IMR-90 (cell line): ENCODE results near the gene RNF225. TPM values are rescaled to one million over a fixed set of nuclear protein-coding genes. Genes with fewer than 3 reads are reported as not detected.

Experiments used
- ATAC-seq: fragments of 200-7000 bp; cut with Tn5 transposase; 2 replicates; pipeline ENCODE4 v1.9.1; 2020; ENCODE audit warnings: low read depth, mild to moderate bottlenecking, moderate library complexity
- BruUV-seq: library from RNA; stranded (reverse); fragments of 400-500 nt; replicated peaks from 2 replicates; lab custom pipeline; 2021; lab: Mats Ljungman, UMichigan
- CTCF ChIA-PET: fragments of 300-600 bp; formaldehyde crosslinking; extraction: SDS; loops from one replicate; lab custom pipeline; 2021; ENCODE audit warnings: antibody characterized with exemption; lab: Yijun Ruan, JAX
- POLR2A ChIA-PET: fragments of 300-600 bp; sonication (Branson Sonifier 250); formaldehyde crosslinking; loops from one replicate; lab custom pipeline; 2022; ENCODE audit warnings: antibody characterized with exemption; ENCODE audit not compliant: unreplicated experiment; lab: Charles Lee
- DNase-seq: peaks from one replicate; pipeline ENCODE4 v3.0.0; 2013
- H2AFZ ChIP-seq: replicated peaks from 2 replicates; pipeline ENCODE3; 2013; ENCODE audit warnings: low read length, mild to moderate bottlenecking; ENCODE audit not compliant: poor library complexity
- H2AK5ac ChIP-seq: 2 replicates; pipeline ENCODE4 v1.6.1; 2013; ENCODE audit warnings: low read depth, low read length, inconsistent platforms
- H2AK9ac ChIP-seq: replicated peaks from 2 replicates; pipeline ENCODE3; 2013; ENCODE audit warnings: mild to moderate bottlenecking, low read depth, low read length, moderate library complexity; ENCODE audit not compliant: poor library complexity
- H2BK120ac ChIP-seq: 2 replicates; pipeline ENCODE4 v1.6.1; 2013; ENCODE audit warnings: low read depth, low read length, inconsistent platforms
- H2BK15ac ChIP-seq: 3 replicates; pipeline ENCODE4 v1.6.1; 2013; ENCODE audit warnings: low read depth, low read length, inconsistent platforms
- H2BK20ac ChIP-seq: 2 replicates; pipeline ENCODE4 v1.6.1; 2013; ENCODE audit warnings: low read depth, mild to moderate bottlenecking, inconsistent platforms, low read length, moderate library complexity
- H2BK5ac ChIP-seq: 2 replicates; pipeline ENCODE4 v1.6.1; 2013; ENCODE audit warnings: mild to moderate bottlenecking, low read depth, low read length, inconsistent platforms; ENCODE audit not compliant: poor library complexity, severe bottlenecking
- H3K14ac ChIP-seq: replicated peaks from 2 replicates; pipeline ENCODE4 v1.6.1; 2013; ENCODE audit warnings: low read depth, low read length, inconsistent platforms
- H3K18ac ChIP-seq: 2 replicates; pipeline ENCODE4 v1.6.1; 2013; ENCODE audit warnings: low read depth, low read length, control low read depth
- H3K23ac ChIP-seq: 2 replicates; pipeline ENCODE4 v1.6.1; 2013; ENCODE audit warnings: low read depth, low read length, inconsistent platforms
- H3K27ac ChIP-seq: 2 replicates; pipeline ENCODE4 v1.5.1; 2013; ENCODE audit warnings: mild to moderate bottlenecking, control low read depth, low read length; ENCODE audit not compliant: insufficient read depth
- H3K27me3 ChIP-seq: 2 replicates; pipeline ENCODE4 v1.6.1; 2013; ENCODE audit warnings: low read length; ENCODE audit not compliant: control insufficient read depth, insufficient read depth
- H3K36me3 ChIP-seq: 2 replicates; pipeline ENCODE4 v1.6.1; 2013; ENCODE audit warnings: low read length, mixed read lengths; ENCODE audit not compliant: control insufficient read depth, insufficient read depth
- H3K4ac ChIP-seq: 2 replicates; pipeline ENCODE4 v1.6.1; 2013; ENCODE audit warnings: low read depth, low read length, inconsistent platforms
- H3K4me1 ChIP-seq: 2 replicates; pipeline ENCODE4 v1.6.1; 2013; ENCODE audit warnings: low read length, mixed read lengths; ENCODE audit not compliant: control insufficient read depth, insufficient read depth
- H3K4me2 ChIP-seq: 2 replicates; pipeline ENCODE4 v1.6.1; 2013; ENCODE audit warnings: low read depth, mild to moderate bottlenecking, control low read depth, low read length, moderate library complexity
- H3K4me3 ChIP-seq: 2 replicates; pipeline ENCODE4 v1.5.1; 2013; ENCODE audit warnings: low read depth, mild to moderate bottlenecking, control low read depth, low read length, moderate library complexity; ENCODE audit not compliant: insufficient read depth
- H3K56ac ChIP-seq: 2 replicates; pipeline ENCODE4 v1.6.1; 2013; ENCODE audit warnings: low read length, inconsistent platforms; ENCODE audit not compliant: insufficient read depth; ENCODE audit errors: extremely low read depth
- H3K79me1 ChIP-seq, 2 experiments: 2 replicates each; pipeline ENCODE4 v1.6.1; 2013; ENCODE audit warnings: low read length in 2 of 2, inconsistent platforms in 1 of 2, low read depth in 1 of 2
- H3K9ac ChIP-seq: 2 replicates; pipeline ENCODE4 v1.6.1; 2013; ENCODE audit warnings: low read depth, low read length, control low read depth
- H3K9me1 ChIP-seq: 2 replicates; pipeline ENCODE4 v1.6.1; 2013; ENCODE audit warnings: low read length, inconsistent platforms; ENCODE audit not compliant: insufficient read depth
- H3K9me3 ChIP-seq: 2 replicates; pipeline ENCODE4 v1.6.1; 2013; ENCODE audit warnings: low read length; ENCODE audit not compliant: control insufficient read depth, insufficient read depth
- H4K20me1 ChIP-seq: 2 replicates; pipeline ENCODE4 v1.6.1; 2013; ENCODE audit warnings: low read length, inconsistent platforms; ENCODE audit not compliant: insufficient read depth
- H4K5ac ChIP-seq: 2 replicates; pipeline ENCODE4 v1.6.1; 2013; ENCODE audit warnings: mild to moderate bottlenecking, low read depth, low read length, control low read depth
- H4K8ac ChIP-seq, 2 experiments: 2 replicates each; pipeline ENCODE4 v1.6.1; 2013; ENCODE audit warnings: low read depth in 2 of 2, low read length in 2 of 2, control low read depth in 1 of 2, inconsistent platforms in 1 of 2
- H4K91ac ChIP-seq: 2 replicates; pipeline ENCODE4 v1.6.1; 2013; ENCODE audit warnings: low read depth, low read length, inconsistent platforms; ENCODE audit not compliant: insufficient read depth
- CHD1 ChIP-seq: IDR thresholded peaks from 2 replicates; pipeline ENCODE4 v1.6.1; 2012; ENCODE audit warnings: low read depth, low read length, improper control_type of control experiment
- MAFK ChIP-seq: IDR thresholded peaks from 2 replicates; pipeline ENCODE4 v1.6.1; 2012; ENCODE audit warnings: low read depth, low read length, improper control_type of control experiment
- MAZ ChIP-seq: IDR thresholded peaks from 2 replicates; pipeline ENCODE4 v1.6.1; 2012; ENCODE audit warnings: low read depth, mild to moderate bottlenecking, low read length, improper control_type of control experiment, moderate library complexity, borderline replicate concordance
- NFE2L2 ChIP-seq: fragments of 150-350 bp; IDR thresholded peaks from 2 replicates; pipeline ENCODE4 v1.6.1; 2016; ENCODE audit warnings: low read depth, mild to moderate bottlenecking, low read length
- POLR2A ChIP-seq: IDR thresholded peaks from 2 replicates; pipeline ENCODE4 v1.6.1; 2012; ENCODE audit warnings: mild to moderate bottlenecking, low read depth, low read length
- RAD21 ChIP-seq: IDR thresholded peaks from 2 replicates; pipeline ENCODE4 v1.6.1; 2012; ENCODE audit warnings: low read length, improper control_type of control experiment
- RFX5 ChIP-seq: IDR thresholded peaks from 2 replicates; pipeline ENCODE4 v1.8.0; 2012; ENCODE audit warnings: low read depth, mild to moderate bottlenecking, low read length, moderate library complexity
- SMC3 ChIP-seq: fragments of 150-350 bp; IDR thresholded peaks from 2 replicates; pipeline ENCODE4 v1.6.1; 2016; ENCODE audit warnings: low read depth, mild to moderate bottlenecking, antibody characterized with exemption, low read length, moderate library complexity
- WGBS, 2 experiments: methylation state at CpG; one replicate each; pipeline versions ENCODE4 v1.1.5 to v1.1.7; 2013; ENCODE audit warnings: missing lambda C conversion rate in 2 of 2; ENCODE audit not compliant: insufficient read length in 1 of 2; ENCODE audit errors: extremely low coverage in 2 of 2; 5-methylcytosine and 5-hydroxymethylcytosine counted together
- dilution Hi-C: fragments of 300-500 bp; cut with HindIII; formaldehyde crosslinking; loops from one replicate; pipeline ENCODE4 v1.14.3; 2018; ENCODE audit warnings: low sequenced_read_pairs; ENCODE audit not compliant: unreplicated experiment
- in situ Hi-C: fragments of 300-500 bp; cut with MboI; formaldehyde crosslinking; loops from 3 replicates; pipeline ENCODE4 v1.14.3; 2019; ENCODE audit warnings: low sequenced_read_pairs, inconsistent platforms, mixed read lengths
- intact Hi-C: fragments of 100-400 bp; cut with micrococcal nuclease; formaldehyde crosslinking; loops from 2 replicates; pipeline ENCODE4 v1.10.0; 2022
- polyA plus RNA-seq, 3 experiments: library from polyadenylated mRNA; depleted of rRNA; stranded (reverse); fragments of >200 nt; gene quantifications; 2 replicates each; pipeline ENCODE4 v1.2.3, GENCODE V29; 2012; ENCODE audit warnings: low replicate concordance in 1 of 3
- total RNA-seq: library from RNA; depleted of rRNA; stranded (reverse); fragments of >200 nt; gene quantifications from 2 replicates; pipeline ENCODE4 v1.2.3, GENCODE V29; 2012
- TF ChIP-seq, protein P1 (sequence below): conservative IDR thresholded peaks from 2 replicates; pipeline ENCODE4 v1.5.1; 2012; ENCODE audit warnings: mild to moderate bottlenecking, low read depth, low read length, improper control_type of control experiment

RNF225 gene
- total and polyA plus RNA-seq, 2 of the 4 experiments (the other 2 are of a cell fraction), result 0.10 TPM; not detected in 1

DNA sequence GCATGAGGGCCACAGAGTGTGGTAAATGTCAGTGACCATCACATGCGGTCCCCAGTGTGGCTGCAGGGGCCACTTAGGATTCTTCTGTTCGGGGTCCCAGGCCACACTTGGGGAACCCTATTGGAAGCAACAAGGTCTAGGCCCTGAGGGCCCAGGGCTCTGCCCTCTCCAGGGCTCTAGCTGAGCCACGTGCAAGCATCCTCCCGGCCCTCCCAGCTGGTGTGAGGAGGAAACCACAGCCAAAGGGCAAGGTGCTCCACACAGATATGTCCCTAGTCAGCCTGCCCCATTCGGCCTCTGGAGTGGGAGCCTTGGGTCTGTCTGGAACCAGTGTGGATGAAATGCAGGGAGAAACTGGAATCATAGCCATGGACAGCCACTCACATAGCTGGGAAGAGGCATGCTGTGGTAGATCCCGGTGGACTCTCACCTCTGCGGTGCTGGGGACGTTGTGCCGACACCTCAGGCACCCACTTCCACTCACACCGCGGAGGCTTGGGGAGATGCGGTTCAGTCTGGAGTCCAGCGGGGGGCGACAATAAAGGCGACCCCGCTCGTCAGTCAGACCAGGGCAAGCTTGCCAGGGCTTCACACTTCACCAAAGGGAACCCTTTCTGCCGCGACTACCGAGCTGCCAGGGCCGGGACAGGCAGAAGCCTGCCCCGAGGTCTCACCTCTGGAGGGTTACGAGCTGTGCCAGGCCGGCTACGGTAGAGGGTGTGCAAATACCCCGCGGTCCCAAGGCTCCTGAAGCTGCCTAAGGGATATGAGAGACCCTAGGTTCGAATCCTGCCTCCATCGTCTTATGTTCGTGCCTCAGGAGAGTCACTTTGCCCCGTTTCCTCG is 28.6 kb upstream of the RNF225 start:
- 86% methylated on average over 8 of the region's 32 CpGs; no CpG with 5 or more reads in 1 of the 2 experiments for WGBS, 2 experiments
- CTCF ChIA-PET, result no interaction called here
- no peak overlapping the region for H3K4me3 ChIP-seq
- ATAC-seq, result no peak
- no peak overlapping the region for H4K5ac ChIP-seq
- H3K36me3 ChIP-seq, result no peaks in the 10 kb centered on the region
- H3K23ac ChIP-seq, result no peak overlapping the region
- no peak overlapping the region for H3K4ac ChIP-seq
- no peaks in the 10 kb centered on the region for H3K27me3 ChIP-seq
- H4K20me1 ChIP-seq, result no peaks in the 10 kb centered on the region
- no peak overlapping the region for H3K27ac ChIP-seq
- no peak overlapping the region for H2BK120ac ChIP-seq
- H4K8ac ChIP-seq, result no peak overlapping the region
- dilution Hi-C loops, result no loop called here
- H3K56ac ChIP-seq, result no peak overlapping the region
- H3K9ac ChIP-seq, result no peak overlapping the region
- no peak overlapping the region for H3K14ac ChIP-seq
- TF ChIP-seq SMC3, result no peak
- TF ChIP-seq NFE2L2, result no peak
- TF ChIP-seq POLR2A, result no peak
- TF ChIP-seq RFX5, result no peak
- TF ChIP-seq RAD21, result no peak
- TF ChIP-seq MAZ, result no peak
- TF ChIP-seq, protein P1, sequence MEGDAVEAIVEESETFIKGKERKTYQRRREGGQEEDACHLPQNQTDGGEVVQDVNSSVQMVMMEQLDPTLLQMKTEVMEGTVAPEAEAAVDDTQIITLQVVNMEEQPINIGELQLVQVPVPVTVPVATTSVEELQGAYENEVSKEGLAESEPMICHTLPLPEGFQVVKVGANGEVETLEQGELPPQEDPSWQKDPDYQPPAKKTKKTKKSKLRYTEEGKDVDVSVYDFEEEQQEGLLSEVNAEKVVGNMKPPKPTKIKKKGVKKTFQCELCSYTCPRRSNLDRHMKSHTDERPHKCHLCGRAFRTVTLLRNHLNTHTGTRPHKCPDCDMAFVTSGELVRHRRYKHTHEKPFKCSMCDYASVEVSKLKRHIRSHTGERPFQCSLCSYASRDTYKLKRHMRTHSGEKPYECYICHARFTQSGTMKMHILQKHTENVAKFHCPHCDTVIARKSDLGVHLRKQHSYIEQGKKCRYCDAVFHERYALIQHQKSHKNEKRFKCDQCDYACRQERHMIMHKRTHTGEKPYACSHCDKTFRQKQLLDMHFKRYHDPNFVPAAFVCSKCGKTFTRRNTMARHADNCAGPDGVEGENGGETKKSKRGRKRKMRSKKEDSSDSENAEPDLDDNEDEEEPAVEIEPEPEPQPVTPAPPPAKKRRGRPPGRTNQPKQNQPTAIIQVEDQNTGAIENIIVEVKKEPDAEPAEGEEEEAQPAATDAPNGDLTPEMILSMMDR, result no peak
- TF ChIP-seq MAFK, result no peak
- no peak for TF ChIP-seq CHD1
- peak overlapping the region; percentile 16 for H2AK9ac ChIP-seq
- no peak overlapping the region for H3K18ac ChIP-seq
- H3K9me3 ChIP-seq, result peaks cover 3% of the 10 kb centered on the region; the same call in 1 of the 2 replicates
- no peak overlapping the region for H2BK20ac ChIP-seq
- DNase-seq, result no peak
- POLR2A ChIA-PET, result no interaction called here
- H2BK5ac ChIP-seq, result no peak overlapping the region
- peaks cover 0 to 1% of the 10 kb centered on the region in 2 experiments; a peak in 1 of 4 replicates for H3K79me1 ChIP-seq
- no peak overlapping the region for H2AK5ac ChIP-seq
- H2BK15ac ChIP-seq, result no peak overlapping the region
- intact Hi-C loops, result no loop called here
- in situ Hi-C loops, result no loop called here
- H3K4me1 ChIP-seq, result peaks cover 2% of the 10 kb centered on the region
- H3K4me2 ChIP-seq, result no peak overlapping the region
- no peak overlapping the region for H4K91ac ChIP-seq
- H2AFZ ChIP-seq, result no peak overlapping the region
- BruUV-seq, result no TSS peak
- peaks cover 2% of the 10 kb centered on the region; the same call in 1 of the 2 replicates for H3K9me1 ChIP-seq
